ENCODE measurements around the gene KLHL20.
"Not testable (repeated sequence)": the region's sequence is repeated elsewhere in the genome, so short reads cannot be mapped to it uniquely, and the experiment has no call there.

DNA sequence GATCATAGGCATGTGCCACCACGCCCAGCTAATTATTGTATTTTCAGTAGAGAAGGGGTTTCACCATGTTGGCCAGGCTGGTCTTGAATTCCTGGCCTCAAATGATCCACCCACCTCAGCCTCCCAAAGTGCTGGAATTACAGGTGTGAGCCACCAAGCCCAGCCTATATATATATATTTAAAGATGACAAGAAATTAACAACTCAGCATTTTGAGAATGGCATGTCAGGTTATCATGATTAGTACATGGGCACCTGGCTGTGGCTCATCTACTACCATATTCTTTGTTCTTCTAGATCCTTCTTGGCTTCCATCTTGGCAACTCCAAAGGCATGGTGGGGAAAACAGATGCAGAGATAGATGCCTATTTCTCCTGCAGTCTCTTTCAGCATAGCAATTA lies 85.2 kb downstream of the KLHL20 start:
- not testable (repeated sequence) for TF ChIP-seq CTCF, POLR2AphosphoS5 (IDR thresholded peaks at IDR 0.05)
